NCI-H2196 treated with DMSO at 0.1 percent for 48 hours (cell line): ENCODE data around the gene HDGF.
A peak's percentile ranks its signal among the peaks of the same experiment; 100 is the strongest.

Source experiments
- DNase-seq: peaks from one replicate; lab custom pipeline; 2025; ENCODE audit not compliant: unreplicated experiment; lab: John Stamatoyannopoulos, UW

HDGF gene

DNA sequence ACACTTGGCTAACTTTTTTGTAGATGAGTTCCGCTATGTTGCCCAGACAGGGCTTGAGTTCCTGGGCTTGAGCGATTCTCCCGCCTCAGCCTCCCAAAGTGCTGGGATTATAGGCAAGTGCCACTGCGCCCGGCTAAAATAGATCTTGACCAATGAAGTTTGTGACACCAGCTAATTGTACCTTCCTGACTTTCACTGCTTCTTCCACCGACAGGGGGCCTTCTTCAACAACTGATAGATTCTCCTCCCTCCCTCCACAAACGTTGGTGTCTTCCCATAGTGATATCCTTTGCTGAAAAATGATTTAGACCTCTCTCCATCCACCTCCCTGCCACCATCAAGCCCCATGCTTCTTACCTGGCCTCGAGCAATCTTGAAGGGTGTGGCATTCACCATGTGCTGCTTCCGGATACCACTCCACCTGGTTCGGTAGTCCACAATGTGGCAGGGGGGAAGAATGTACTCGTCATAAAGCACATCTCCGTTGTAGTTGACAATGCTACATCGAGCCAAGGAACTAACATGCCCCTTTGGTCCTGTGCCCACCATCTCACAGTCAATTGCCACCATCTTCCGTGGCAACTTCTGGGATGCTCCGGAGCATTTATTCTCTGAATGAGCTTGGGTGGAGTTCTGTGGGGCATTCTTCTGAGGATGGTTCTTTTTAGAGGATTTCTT, 24.8 kb downstream of the HDGF start:
- DNase-seq, result peak; percentile 45

- DNase-seq, result peak; percentile 92
Measured at GRCh38 chr1:156725683-156726280, 25.7 kb downstream of the HDGF start.

- DNase-seq, result no peak
Measured at GRCh38 chr1:156721535-156721934, 29.9 kb downstream of the HDGF start.

DNA sequence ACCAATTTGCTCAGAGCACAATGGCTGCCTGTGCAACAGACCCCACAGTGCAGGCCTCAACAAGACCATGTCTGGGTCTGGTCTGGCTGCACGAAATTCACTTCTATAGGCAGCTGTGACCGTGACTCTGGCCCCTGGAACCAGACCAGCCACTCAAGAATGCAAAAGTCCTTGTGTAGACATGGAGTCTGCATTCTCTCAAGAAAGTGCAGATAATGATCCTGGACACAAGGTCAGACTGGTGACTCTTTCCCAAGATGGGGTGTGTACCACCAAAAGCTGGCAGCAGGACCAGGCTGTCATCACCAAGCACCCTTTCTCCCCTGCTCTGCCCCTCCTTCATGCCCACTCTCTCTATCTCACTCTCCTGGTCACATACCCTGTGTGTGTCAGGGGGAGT, 30.3 kb downstream of the HDGF start:
- DNase-seq, result no peak

DNA sequence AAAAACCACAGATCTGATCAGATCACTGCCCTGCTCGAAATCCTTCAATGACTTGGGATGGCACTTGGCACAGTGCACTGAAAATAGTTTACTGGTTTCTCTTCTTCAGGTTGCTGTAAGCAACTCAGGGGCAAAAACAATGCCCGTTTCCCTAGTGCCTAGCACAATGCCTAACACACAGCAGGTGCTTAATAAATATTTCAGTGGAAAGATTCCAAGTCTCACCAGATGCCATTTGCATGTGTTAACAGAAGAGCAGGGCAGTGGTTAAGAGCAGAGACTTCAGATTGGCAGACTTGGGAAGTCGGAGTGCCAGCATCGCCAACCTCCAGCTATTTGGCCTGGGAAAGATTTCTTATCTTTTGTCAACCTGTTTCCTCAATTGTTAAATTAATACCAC, 34.1 kb downstream of the HDGF start:
- no peak for DNase-seq

DNA sequence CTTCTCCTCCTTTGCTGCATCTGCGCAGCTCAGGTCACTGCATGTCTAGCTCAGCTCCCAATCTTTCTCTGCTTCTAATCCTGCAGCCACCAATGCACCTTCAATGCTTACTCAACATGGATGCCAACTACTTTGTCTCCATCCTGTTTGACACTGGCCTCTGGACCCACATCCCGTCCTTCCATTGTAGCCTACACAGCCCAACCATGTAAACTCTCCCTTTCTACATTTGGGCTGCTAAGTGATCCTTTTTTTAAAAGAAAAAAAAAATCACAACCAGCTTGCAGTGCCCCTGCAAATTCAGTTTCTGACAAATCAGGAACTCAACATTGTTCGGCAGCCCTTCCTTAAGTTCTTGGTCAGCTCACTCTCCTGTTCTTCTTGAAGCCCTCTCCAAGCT, 36.6 kb downstream of the HDGF start:
- no peak for DNase-seq

- DNase-seq, result no peak
Measured at GRCh38 chr1:156712626-156713025, 38.8 kb downstream of the HDGF start.

- no peak for DNase-seq
Measured at GRCh38 chr1:156711011-156711817, 40.3 kb downstream of the HDGF start.

- peak; percentile 86 for DNase-seq
Measured at GRCh38 chr1:156709757-156710489, 41.6 kb downstream of the HDGF start.

- DNase-seq, result no peak
Measured at GRCh38 chr1:156709031-156709430, 42.4 kb downstream of the HDGF start.

DNA sequence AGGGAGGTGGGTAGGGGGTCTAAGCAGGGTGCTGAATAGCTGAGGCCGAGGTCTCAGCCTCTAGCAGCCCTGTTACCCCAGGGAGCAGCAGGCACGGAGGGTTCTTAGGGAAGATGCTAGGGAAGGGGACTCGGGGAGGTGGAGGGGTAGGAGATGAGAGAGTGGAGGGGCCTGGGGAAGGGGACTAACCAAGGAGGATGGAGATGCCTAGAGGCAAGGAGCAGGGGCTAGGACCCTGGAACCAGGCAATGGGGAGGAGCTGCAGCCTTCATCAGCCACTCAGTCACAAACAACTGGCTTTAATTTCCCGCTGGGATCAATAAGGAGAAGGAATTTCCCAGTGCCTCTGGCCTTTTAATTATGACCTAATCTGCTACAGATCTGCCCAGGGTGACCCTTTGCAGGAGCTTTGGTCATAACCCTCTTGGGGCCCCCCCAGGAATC, 43.2 kb downstream of the HDGF start:
- no peak for DNase-seq

DNA sequence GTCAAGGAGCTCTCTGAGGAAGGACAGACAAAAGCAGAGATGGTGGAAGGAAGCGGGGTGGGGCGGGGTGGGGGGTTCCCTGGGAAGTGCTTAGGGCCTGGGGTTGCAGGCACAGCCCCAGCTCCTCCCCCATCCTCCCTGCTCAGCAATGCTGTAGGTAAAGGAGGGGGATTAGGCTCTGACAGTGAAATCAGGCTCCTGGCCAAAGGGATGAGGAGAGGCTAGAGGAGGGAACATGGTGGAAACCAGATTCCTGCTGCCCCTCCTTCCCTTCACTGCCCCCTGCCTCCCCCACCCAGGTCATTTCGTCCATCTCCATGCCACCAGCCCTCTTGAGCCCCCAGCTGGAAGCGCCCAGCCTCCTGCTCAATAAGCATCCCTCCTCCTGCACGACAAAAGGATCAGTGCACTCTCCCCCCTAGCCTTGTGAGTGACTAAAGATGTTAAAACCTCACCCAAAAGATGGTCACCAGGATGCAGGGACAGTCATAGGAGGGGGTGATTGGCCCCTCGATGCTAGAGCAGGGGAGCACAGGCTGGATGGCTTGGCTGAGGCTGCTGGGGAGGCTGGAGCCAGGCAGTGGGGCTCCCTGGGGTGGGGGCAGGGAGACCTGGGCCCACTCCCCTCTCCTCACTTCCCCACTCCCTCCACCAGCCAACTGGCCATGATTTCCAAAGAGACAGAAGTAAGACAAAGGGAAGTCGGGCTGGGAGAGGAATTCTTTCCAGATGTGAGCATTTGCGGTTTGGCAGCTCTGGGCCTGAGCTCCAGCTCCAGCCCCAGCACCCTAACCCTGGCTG, 43.9 kb downstream of the HDGF start:
- no peak for DNase-seq

DNA sequence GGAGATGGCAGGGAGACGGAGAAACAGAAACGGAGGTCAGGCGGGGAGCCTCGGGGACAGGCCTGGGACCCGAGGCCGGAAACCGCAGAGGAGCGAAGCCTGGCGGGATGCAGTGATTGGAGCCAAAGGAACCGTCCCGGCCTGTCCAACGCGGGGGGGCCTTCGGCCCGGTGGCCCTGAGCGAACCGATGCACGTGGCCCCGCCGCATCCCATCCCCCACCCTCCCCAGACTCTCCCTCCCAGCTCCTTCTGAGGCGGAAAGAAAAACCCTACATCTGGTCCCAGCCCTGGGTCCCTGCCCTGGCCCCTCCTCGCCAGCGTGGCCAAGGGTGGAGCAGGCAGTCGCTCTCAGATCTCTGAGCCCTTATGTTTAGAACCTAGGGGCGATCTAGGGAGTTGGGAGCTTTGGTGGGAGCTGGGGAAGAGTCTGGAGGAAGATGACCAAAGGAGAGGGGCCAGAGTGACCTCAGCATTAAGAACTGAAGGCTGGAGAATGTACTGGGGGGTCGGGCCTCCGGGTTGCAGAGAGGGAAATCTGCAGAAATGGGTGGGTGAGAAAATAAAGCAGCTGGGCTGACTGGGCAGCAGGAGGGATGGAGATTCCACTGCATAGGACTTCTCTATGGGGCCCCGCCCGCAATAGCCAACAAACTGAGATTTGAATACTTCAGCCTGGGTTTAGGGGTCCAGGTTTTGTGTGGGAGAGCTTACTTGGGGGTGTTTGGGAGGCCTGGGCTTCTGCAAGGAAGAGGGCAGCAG, 44.6 kb downstream of the HDGF start:
- DNase-seq, result no peak

DNA sequence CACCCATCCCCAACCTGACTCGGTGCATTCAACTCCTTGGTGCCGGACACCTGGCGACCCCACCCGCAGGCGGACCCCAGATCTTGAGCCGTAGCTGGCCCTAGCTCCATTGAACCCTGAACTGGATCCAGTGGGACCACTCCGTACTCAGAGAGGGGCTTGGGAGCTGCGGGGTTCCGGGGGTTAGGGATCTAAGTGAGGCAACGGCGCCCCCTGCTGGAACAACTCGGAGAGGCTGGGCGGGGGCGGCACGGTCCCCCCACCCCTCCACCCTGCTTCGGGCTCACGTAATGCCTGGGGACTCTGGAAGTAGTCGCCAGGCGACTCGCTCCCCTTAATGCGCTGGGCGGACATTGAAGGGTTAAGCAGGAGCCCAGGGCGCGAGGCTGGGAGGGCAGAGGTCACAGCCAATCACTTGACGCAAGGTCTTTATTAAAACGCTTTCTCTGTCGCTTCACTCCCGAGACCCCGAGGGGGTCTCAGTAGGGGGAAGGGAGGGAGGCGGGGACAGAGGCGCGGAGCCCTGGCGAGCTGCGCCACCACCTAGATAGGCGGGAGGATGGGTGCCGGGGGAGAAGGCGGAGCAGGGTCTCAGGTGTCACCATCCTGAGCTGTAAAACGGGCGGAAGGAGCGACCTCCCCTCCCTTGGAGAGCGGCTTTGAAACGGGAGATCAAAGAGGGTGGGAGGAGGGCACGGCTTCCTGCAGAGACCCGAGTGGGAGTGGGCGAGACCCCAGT, 45.4 kb downstream of the HDGF start:
- peak; percentile 33 for DNase-seq

DNA sequence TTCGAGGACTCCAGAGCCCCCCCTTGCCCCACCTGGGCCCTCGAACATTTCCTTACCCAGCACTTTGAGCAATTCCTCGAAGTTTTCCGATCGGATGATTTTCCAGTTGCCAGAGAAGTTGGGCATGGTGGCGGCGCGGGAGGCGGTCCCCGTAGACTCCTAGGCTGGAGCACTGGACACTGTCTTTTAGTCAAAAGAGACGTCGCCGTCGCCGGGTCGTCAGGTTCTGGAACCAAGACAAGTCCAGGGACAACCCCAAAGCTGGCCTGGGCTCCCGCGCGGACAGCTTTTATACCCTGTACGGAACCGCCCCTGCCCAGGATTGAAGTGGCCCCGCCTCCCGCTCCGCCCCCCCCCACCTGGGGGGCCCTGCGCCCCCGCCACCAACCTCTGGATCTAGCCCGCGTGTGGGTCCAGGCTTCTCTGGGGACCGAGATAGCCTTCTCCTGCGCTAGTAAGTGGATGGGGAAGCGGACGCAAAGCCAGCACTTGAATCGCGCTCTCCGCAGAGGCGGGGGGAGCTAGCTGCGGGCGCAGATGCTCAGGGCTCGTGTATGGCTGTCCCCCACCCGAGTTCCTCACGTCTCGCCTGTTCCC, 46.1 kb downstream of the HDGF start, which contains the start of gene CRABP2:
Gene CRABP2, minus strand, starts transcription at position 263 of the 597 bp plus-strand sequence. Its CDS starts 137 bp downstream, at position 126.
- no peak for DNase-seq

- DNase-seq, result no peak
Measured at GRCh38 chr1:156704930-156705320, 46.5 kb downstream of the HDGF start.

GRCh38 chr1:156704166-156704711, 47.2 kb downstream of the HDGF start:
- no peak for DNase-seq

GRCh38 chr1:156703741-156704140, 47.7 kb downstream of the HDGF start:
- no peak for DNase-seq
